Measurements from ENCODE around the gene XPR1.

GRCh38 chr1:180630408-180631193 lies 1.2 kb upstream of the XPR1 start:
- TF ChIP-seq CTCF (IDR thresholded peaks at IDR 0.05), result no peak
- TF ChIP-seq POLR2A (IDR thresholded peaks at IDR 0.05), result no peak

All from gastroesophageal sphincter (tissue), 3 donors.